Stimulated activated CD4-positive, alpha-beta T cell treated with anti-CD3 and anti-CD28 coated beads, TNF-alpha, amount 100 ng/mL, for 24 hours (primary cell): ENCODE measurements around the gene SELENOH.
"Not testable (repeated sequence)": the region's sequence is repeated elsewhere in the genome, so short reads cannot be mapped to it uniquely, and the experiment has no call there.

Source experiments
- DNase-seq, 3 experiments: peaks; one replicate each; pipeline ENCODE4 v3.0.0-alpha.2; 2020; ENCODE audit warnings: low read depth in 3 of 3

Gene SELENOH

GRCh38 chr11:57741132-57742086 is at the start of gene SELENOH:
TSS of gene SELENOH (plus strand) at chr11:57741491. CDS start at chr11:57741596, 105 bp downstream.
- DNase-seq = peak; percentile 93 to 97 (median 94)

- no peak for DNase-seq
Measured at GRCh38 chr11:57698843-57699365, 42.4 kb upstream of the SELENOH start.

GRCh38 chr11:57699813-57700212 is 41.5 kb upstream of the SELENOH start:
- DNase-seq = no peak

- no peak for DNase-seq
Measured at GRCh38 chr11:57700425-57700824, 40.9 kb upstream of the SELENOH start.

- no peak for DNase-seq
Measured at GRCh38 chr11:57703341-57703740, 38.0 kb upstream of the SELENOH start.

GRCh38 chr11:57704932-57705331 is 36.4 kb upstream of the SELENOH start:
- DNase-seq = no peak

GRCh38 chr11:57705432-57705831 is 35.9 kb upstream of the SELENOH start:
- not testable (repeated sequence) for DNase-seq

- DNase-seq = no peak
Measured at GRCh38 chr11:57709802-57710367, 31.4 kb upstream of the SELENOH start.

- peak; percentile 54 to 68 (median 58) for DNase-seq
Measured at GRCh38 chr11:57711414-57712255, 29.7 kb upstream of the SELENOH start, which contains the start of gene MED19. TSS of gene MED19 (minus strand) at chr11:57712215. CDS start at chr11:57712179, 36 bp downstream.

GRCh38 chr11:57712256-57713150 is 28.8 kb upstream of the SELENOH start, which contains the start of gene TMX2:
TSS of gene TMX2 (plus strand) at chr11:57712593. CDS start at chr11:57712619, 26 bp downstream.
- DNase-seq = peak; percentile 77 to 88 (median 86)

GRCh38 chr11:57713835-57714234 is 27.5 kb upstream of the SELENOH start:
- no peak for DNase-seq

GRCh38 chr11:57716726-57717125 is 24.6 kb upstream of the SELENOH start:
- DNase-seq = not testable (repeated sequence)

- DNase-seq = no peak
Measured at GRCh38 chr11:57727185-57727584, 14.1 kb upstream of the SELENOH start.

- no peak for DNase-seq
Measured at GRCh38 chr11:57728829-57729228, 12.5 kb upstream of the SELENOH start.

- DNase-seq = no peak
Measured at GRCh38 chr11:57729479-57729878, 11.8 kb upstream of the SELENOH start.

GRCh38 chr11:57732661-57733060 is 8.6 kb upstream of the SELENOH start:
- no peak for DNase-seq

- DNase-seq = no peak
Measured at GRCh38 chr11:57735619-57736298, 5.5 kb upstream of the SELENOH start.

GRCh38 chr11:57742087-57742452 is 779 bp downstream of the SELENOH start:
- no peak for DNase-seq

- DNase-seq = no peak
Measured at GRCh38 chr11:57744357-57744756, 3.1 kb downstream of the SELENOH start.

- no peak for DNase-seq
Measured at GRCh38 chr11:57745206-57745605, 3.9 kb downstream of the SELENOH start.
